H1 (cell line): ENCODE results near the gene UBE2V1. TPM values are rescaled to one million over a fixed set of nuclear protein-coding genes. Genes with fewer than 3 reads are reported as not detected.

Source experiments
- CTCF ChIA-PET: fragments of 300-600 bp; sonication (Branson Sonifier 250); formaldehyde crosslinking; loops from one replicate; lab custom pipeline; 2021; ENCODE audit not compliant: partially characterized antibody; lab: Charles Lee
- POLR2A ChIA-PET: fragments of 300-600 bp; sonication (Branson Sonifier 250); formaldehyde crosslinking; loops from one replicate; lab custom pipeline; 2021; ENCODE audit warnings: inconsistent platforms; ENCODE audit not compliant: partially characterized antibody; lab: Charles Lee
- DNase-seq, 2 experiments: peaks; one replicate each; pipeline versions ENCODE4 v3.0.0 to v3.0.0-alpha.2; 2010 to 2022; ENCODE audit warnings: low spot score in 2 of 2, low read depth in 1 of 2, mixed read lengths in 1 of 2
- FAIRE-seq: peaks from 2 replicates; lab custom pipeline; 2011; peaks lifted over from hg19 to GRCh38; lab: Jason Lieb, UNC
- H2AFZ ChIP-seq: 2 replicates; pipeline ENCODE4 v1.8.1; 2012; ENCODE audit warnings: low read length, inconsistent platforms
- H2AK5ac ChIP-seq: 2 replicates; pipeline ENCODE4 v1.6.1; 2013; ENCODE audit warnings: low read depth, low read length
- H2BK120ac ChIP-seq: replicated peaks from 2 replicates; pipeline ENCODE3; 2013; ENCODE audit warnings: low read depth, low read length, inconsistent platforms
- H2BK12ac ChIP-seq: 2 replicates; pipeline ENCODE4 v1.6.1; 2013; ENCODE audit warnings: low read depth, low read length
- H2BK15ac ChIP-seq: 2 replicates; pipeline ENCODE4 v1.6.1; 2013; ENCODE audit warnings: low read length
- H2BK20ac ChIP-seq: 2 replicates; pipeline ENCODE4 v1.6.1; 2013; ENCODE audit warnings: low read length
- H2BK5ac ChIP-seq: 2 replicates; pipeline ENCODE4 v1.6.1; 2013; ENCODE audit warnings: low read depth, low read length
- H3K14ac ChIP-seq: 2 replicates; pipeline ENCODE4 v1.6.1; 2013; ENCODE audit warnings: inconsistent platforms; ENCODE audit not compliant: insufficient read length
- H3K18ac ChIP-seq: 2 replicates; pipeline ENCODE4 v1.6.1; 2013; ENCODE audit warnings: low read length; ENCODE audit errors: extremely low read depth
- H3K23ac ChIP-seq: 2 replicates; pipeline ENCODE4 v1.6.1; 2013; ENCODE audit warnings: inconsistent platforms; ENCODE audit not compliant: insufficient read length
- H3K23me2 ChIP-seq: 2 replicates; pipeline ENCODE4 v1.6.1; 2013; ENCODE audit warnings: low read depth, low read length
- H3K27ac ChIP-seq: 2 replicates; pipeline ENCODE4 v1.6.1; 2011; ENCODE audit warnings: low read depth, low read length, inconsistent platforms
- H3K27me3 ChIP-seq, 4 experiments: replicated peaks in 1 of 4; 1 replicate in 1 of 4; 2 replicates in 3 of 4; pipeline versions ENCODE4 v1.6.1 to v1.8.1; 2011 to 2013; ENCODE audit warnings: low read length in 3 of 4, mild to moderate bottlenecking in 3 of 4, inconsistent platforms in 2 of 4, mixed read lengths in 2 of 4, moderate library complexity in 1 of 4; ENCODE audit not compliant: control insufficient read depth in 3 of 4, insufficient read depth in 3 of 4; ENCODE audit errors: extremely low read depth in 1 of 4
- H3K36me3 ChIP-seq, 4 experiments: 2 replicates each; pipeline versions ENCODE4 v1.6.1 to v1.8.1; 2011 to 2013; ENCODE audit warnings: mild to moderate bottlenecking in 4 of 4, low read length in 3 of 4, moderate library complexity in 2 of 4, control low read depth in 1 of 4, inconsistent platforms in 1 of 4; ENCODE audit not compliant: insufficient read depth in 4 of 4, control insufficient read depth in 2 of 4
- H3K4ac ChIP-seq: replicated peaks from 2 replicates; pipeline ENCODE3; 2013; ENCODE audit warnings: low read length, low read depth, mixed read lengths, inconsistent platforms; ENCODE audit not compliant: insufficient read length
- H3K4me1 ChIP-seq, 4 experiments: replicated peaks in 1 of 4; 1 replicate in 1 of 4; 2 replicates in 3 of 4; pipeline versions ENCODE4 v1.6.1 to v1.8.1; 2011 to 2013; ENCODE audit warnings: low read length in 3 of 4, inconsistent platforms in 2 of 4, mixed read lengths in 1 of 4; ENCODE audit not compliant: insufficient read depth in 4 of 4, control insufficient read depth in 3 of 4
- H3K4me2 ChIP-seq, 2 experiments: 2 replicates each; pipeline versions ENCODE4 v1.6.1 to v1.8.1; 2011 to 2013; ENCODE audit warnings: low read depth in 2 of 2, low read length in 2 of 2, control low read depth in 1 of 2, inconsistent platforms in 1 of 2, mild to moderate bottlenecking in 1 of 2; ENCODE audit not compliant: insufficient read depth in 1 of 2
- H3K4me3 ChIP-seq, 4 experiments: fragments of 200-600, 300-600 bp in 1 of 4; sonication (generic), shearing (Covaris generic), sonication (Bioruptor Twin) in 1 of 4; 2 replicates each; pipeline versions ENCODE4 v1.5.1 to v1.8.1; 2011 to 2016; ENCODE audit warnings: low read length in 4 of 4, low read depth in 3 of 4, control low read depth in 2 of 4, inconsistent platforms in 2 of 4, mild to moderate bottlenecking in 2 of 4, mixed read lengths in 1 of 4, moderate library complexity in 1 of 4; ENCODE audit not compliant: insufficient read depth in 2 of 4; ENCODE audit errors: extremely low read depth in 1 of 4
- H3K56ac ChIP-seq: replicated peaks from 2 replicates; pipeline ENCODE3; 2013; ENCODE audit warnings: low read depth, mild to moderate bottlenecking, mixed read lengths, low read length, inconsistent platforms; ENCODE audit not compliant: insufficient read length
- H3K79me1 ChIP-seq: 2 replicates; pipeline ENCODE4 v1.6.1; 2013; ENCODE audit warnings: low read depth, low read length, control low read depth
- H3K79me2 ChIP-seq, 2 experiments: 2 replicates each; pipeline versions ENCODE4 v1.6.1 to v1.8.1; 2012 to 2013; ENCODE audit warnings: low read length in 2 of 2, mild to moderate bottlenecking in 2 of 2, inconsistent platforms in 1 of 2; ENCODE audit not compliant: insufficient read depth in 2 of 2, control insufficient read depth in 1 of 2
- H3K9ac ChIP-seq, 4 experiments: replicated peaks in 1 of 4; 1 replicate in 1 of 4; 2 replicates in 3 of 4; pipeline versions ENCODE4 v1.6.1 to v1.8.1; 2011 to 2013; ENCODE audit warnings: low read depth in 3 of 4, low read length in 3 of 4, control low read depth in 2 of 4, mild to moderate bottlenecking in 2 of 4, moderate library complexity in 2 of 4, inconsistent platforms in 1 of 4; ENCODE audit errors: extremely low read depth in 1 of 4
- H3K9me3 ChIP-seq, 2 experiments: 2 replicates each; pipeline versions ENCODE4 v1.6.1 to v1.8.1; 2012 to 2013; ENCODE audit warnings: mild to moderate bottlenecking in 2 of 2, moderate library complexity in 2 of 2, control low read depth in 1 of 2, inconsistent platforms in 1 of 2, low read depth in 1 of 2, low read length in 1 of 2, mixed read lengths in 1 of 2; ENCODE audit not compliant: insufficient read depth in 2 of 2
- H4K20me1 ChIP-seq, 2 experiments: replicated peaks in 1 of 2; 2 replicates each; pipeline versions ENCODE3 to v1.8.1; 2011 to 2013; ENCODE audit warnings: inconsistent platforms in 2 of 2, low read length in 2 of 2, mild to moderate bottlenecking in 1 of 2; ENCODE audit not compliant: insufficient read depth in 2 of 2, control insufficient read depth in 1 of 2
- H4K5ac ChIP-seq: 2 replicates; pipeline ENCODE4 v1.6.1; 2013; ENCODE audit warnings: low read length, low read depth, mixed read lengths, inconsistent platforms; ENCODE audit not compliant: insufficient read length
- H4K8ac ChIP-seq: 2 replicates; pipeline ENCODE4 v1.8.0; 2013; ENCODE audit warnings: mild to moderate bottlenecking, moderate library complexity, low read length, inconsistent platforms; ENCODE audit not compliant: insufficient read depth; ENCODE audit errors: extremely low read depth
- H4K91ac ChIP-seq: replicated peaks from 2 replicates; pipeline ENCODE3; 2013; ENCODE audit warnings: low read length, mixed read lengths, inconsistent platforms; ENCODE audit not compliant: insufficient read length
- ATF3 ChIP-seq: IDR thresholded peaks from 2 replicates; pipeline ENCODE4 v1.6.1; 2011; ENCODE audit warnings: low read depth, mild to moderate bottlenecking, low read length; ENCODE audit not compliant: insufficient read depth
- BCL11A ChIP-seq, 2 experiments: IDR thresholded peaks; one replicate each; pipeline ENCODE4 v1.6.1; 2011; ENCODE audit warnings: low read depth in 2 of 2, low read length in 2 of 2, mild to moderate bottlenecking in 2 of 2
- HDAC2 ChIP-seq, 2 experiments: fragments of 300-600 bp in 1 of 2; sonication (generic) in 1 of 2; IDR thresholded peaks; 2 replicates each; pipeline ENCODE4 v1.6.1; 2011 to 2012; ENCODE audit warnings: low read depth in 2 of 2, low read length in 2 of 2, mild to moderate bottlenecking in 2 of 2, moderate library complexity in 2 of 2, borderline replicate concordance in 1 of 2, inconsistent platforms in 1 of 2
- HDAC6 ChIP-seq: IDR thresholded peaks from one replicate; pipeline ENCODE4 v1.7.1; 2012; ENCODE audit warnings: low read depth, mild to moderate bottlenecking, inconsistent platforms, low read length, moderate library complexity
- JUND ChIP-seq: IDR thresholded peaks from 2 replicates; pipeline ENCODE4 v1.6.1; 2011; ENCODE audit warnings: mild to moderate bottlenecking, improper control_type of control experiment, low read length
- KDM4A ChIP-seq: IDR thresholded peaks from one replicate; pipeline ENCODE4 v1.7.1; 2012; ENCODE audit warnings: low read depth, mild to moderate bottlenecking, moderate library complexity, low read length, inconsistent platforms; ENCODE audit not compliant: severe bottlenecking
- RXRA ChIP-seq: IDR thresholded peaks from 2 replicates; pipeline ENCODE4 v1.6.1; 2011; ENCODE audit warnings: low read depth, mild to moderate bottlenecking, low read length, moderate library complexity; ENCODE audit not compliant: insufficient read depth
- WGBS, 2 experiments: shearing (Covaris generic) in 1 of 2; methylation state at CpG; one replicate each; pipeline versions ENCODE4 v1.1.6 to v1.1.7; 2013 to 2015; ENCODE audit warnings: low lambda C conversion rate in 2 of 2, mixed read lengths in 2 of 2, inconsistent platforms in 1 of 2, low coverage in 1 of 2, missing lambda C conversion rate in 1 of 2; ENCODE audit not compliant: insufficient replicate concordance in 2 of 2, insufficient coverage in 1 of 2, insufficient read length in 1 of 2; ENCODE audit errors: extremely low coverage in 1 of 2, missing lambda C conversion rate in 1 of 2; 5-methylcytosine and 5-hydroxymethylcytosine counted together
- polyA plus RNA-seq, 7 experiments: library from polyadenylated mRNA; depleted of rRNA in 3 of 7; stranded (reverse) in 5 of 7; unstranded in 2 of 7; fragments of >200 nt in 5 of 7; fragments of 200-250 nt in 2 of 7; gene quantifications; 1 replicate in 5 of 7; 2 replicates in 1 of 7; 4 replicates in 1 of 7; pipeline versions ENCODE4 v1.2.1 to v1.2.3, GENCODE V29; 2011 to 2013; ENCODE audit warnings: missing spikeins in 2 of 7, mixed read lengths in 2 of 7
- total RNA-seq: library from RNA; stranded (reverse); fragmentation: NEBNext Ultra II Directional; extraction: Animal tissue kit (Norgen Biotek cat#: 25700); gene quantifications from 2 replicates; pipeline ENCODE4 v1.2.1, GENCODE V29; 2021

The UBE2V1 gene
- total and polyA plus RNA-seq, 2 of the 8 experiments (the other 6 are each of a cell fraction or from before 2014, with no cell fraction given) = 141 to 184 TPM

GRCh38 chr20:50089787-50090177 lies 23.2 kb downstream of the UBE2V1 start:
- peaks cover 0 to 13% (median 6%) of the 10 kb centered on the region in 4 experiments for H3K4me1 ChIP-seq
- no peak for TF ChIP-seq RXRA
- no peak for TF ChIP-seq ATF3
- no peak for TF ChIP-seq JUND
- TF ChIP-seq HDAC2 (IDR thresholded peaks at IDR 0.05; ENCODE audit: borderline replicate concordance in 1 of 2, low read depth in 2 of 2, low read length in 2 of 2) = no peak
- no peak for TF ChIP-seq BCL11A (IDR thresholded peaks at IDR 0.05; ENCODE audit: low read depth in 2 of 2, low read length in 2 of 2)
- TF ChIP-seq HDAC6 = no peak
- TF ChIP-seq KDM4A = no peak
- TF ChIP-seq, all 59 proteins: peak for 0
- H3K79me2 ChIP-seq = peaks cover 4 to 42% of the 10 kb centered on the region in 2 experiments
- H2AFZ ChIP-seq = no peak overlapping the region
- FAIRE-seq (no peak), DNase-seq (no peak)
- no peak overlapping the region for H2BK15ac ChIP-seq
- H3K56ac ChIP-seq = no peak overlapping the region
- no peak overlapping the region for H4K5ac ChIP-seq
- H2BK20ac ChIP-seq = no peak overlapping the region
- H3K4ac ChIP-seq = no peak overlapping the region
- no peaks in the 10 kb centered on the region; the same call in 1 of the 2 replicates for H3K23me2 ChIP-seq
- ChIA-PET POLR2A (interaction anchor here (4.4 kb wide), 1 partner anchor 14 kb away, joined by 20 read pairs; no protein-coding TSS in a partner anchor), CTCF (interaction anchor here (0.9 kb wide), 1 partner anchor 10 kb away, joined by 4 read pairs; no protein-coding TSS in a partner anchor)
- no peak overlapping the region for H3K14ac ChIP-seq
- H2BK12ac ChIP-seq = no peak overlapping the region
- H3K4me3 ChIP-seq = no peak overlapping the region
- no peaks in the 10 kb centered on the region; a peak in 1 of 7 replicates for H3K27me3 ChIP-seq
- H2BK5ac ChIP-seq = no peak overlapping the region
- H3K36me3 ChIP-seq = peaks cover 0 to 18% (median 8%) of the 10 kb centered on the region in 4 experiments; a peak in 6 of 8 replicates
- no peaks in the 10 kb centered on the region for H3K9me3 ChIP-seq
- H3K9ac ChIP-seq = no peak overlapping the region; a peak in 1 of 7 replicates
- H3K27ac ChIP-seq = no peak overlapping the region
- no peak overlapping the region for H4K8ac ChIP-seq
- H4K91ac ChIP-seq = no peak overlapping the region
- WGBS, 2 experiments = 78% methylated on average over 2 of the region's 2 CpGs; no CpG with 5 or more reads in 1 of the 2 experiments
- H3K18ac ChIP-seq = no peak overlapping the region
- peaks cover 4 to 12% of the 10 kb centered on the region in 2 experiments for H4K20me1 ChIP-seq
- no peak overlapping the region for H2AK5ac ChIP-seq
- H3K4me2 ChIP-seq = no peak overlapping the region
- no peak overlapping the region for H3K23ac ChIP-seq
- peaks cover 10% of the 10 kb centered on the region; the same call in 1 of the 2 replicates for H3K79me1 ChIP-seq
- no peak overlapping the region for H2BK120ac ChIP-seq
